Neutrophil (primary cell): Measurements from ENCODE around the gene MTREX.

ENCODE experiments used
- H3K27ac ChIP-seq: fragments of 200-600 bp; sonication (generic); 2 replicates; pipeline ENCODE4 v1.5.1; 2016; ENCODE audit warnings: mild to moderate bottlenecking, moderate library complexity
- H3K27me3 ChIP-seq: fragments of 200-600 bp; sonication (generic); 2 replicates; pipeline ENCODE4 v1.6.0; 2016; ENCODE audit warnings: mild to moderate bottlenecking
- H3K36me3 ChIP-seq: fragments of 200-600 bp; sonication (generic); 2 replicates; pipeline ENCODE4 v1.5.1; 2017
- H3K4me1 ChIP-seq, 2 experiments: fragments of 200-600 bp in 1 of 2; sonication (generic) in 1 of 2; 1 replicate in 1 of 2; 2 replicates in 1 of 2; pipeline versions ENCODE4 v1.5.1 to v1.6.1; 2013 to 2016; ENCODE audit warnings: low read depth in 1 of 2, low read length in 1 of 2, mild to moderate bottlenecking in 1 of 2, moderate library complexity in 1 of 2; ENCODE audit not compliant: control insufficient read depth in 1 of 2, insufficient read depth in 1 of 2
- H3K4me3 ChIP-seq, 2 experiments: fragments of 200-600 bp in 1 of 2; sonication (generic) in 1 of 2; 1 replicate in 1 of 2; 2 replicates in 1 of 2; pipeline ENCODE4 v1.5.1; 2013 to 2016; ENCODE audit warnings: low read depth in 1 of 2, low read length in 1 of 2, mild to moderate bottlenecking in 1 of 2, moderate library complexity in 1 of 2
- H3K9me3 ChIP-seq: fragments of 200-600 bp; sonication (generic); 2 replicates; pipeline ENCODE4 v1.5.1; 2016
- CTCF ChIP-seq: fragments of 200-600 bp; sonication (generic); IDR thresholded peaks from 2 replicates; pipeline ENCODE4 v1.5.1; 2016; ENCODE audit warnings: antibody characterized with exemption

MTREX gene

DNA sequence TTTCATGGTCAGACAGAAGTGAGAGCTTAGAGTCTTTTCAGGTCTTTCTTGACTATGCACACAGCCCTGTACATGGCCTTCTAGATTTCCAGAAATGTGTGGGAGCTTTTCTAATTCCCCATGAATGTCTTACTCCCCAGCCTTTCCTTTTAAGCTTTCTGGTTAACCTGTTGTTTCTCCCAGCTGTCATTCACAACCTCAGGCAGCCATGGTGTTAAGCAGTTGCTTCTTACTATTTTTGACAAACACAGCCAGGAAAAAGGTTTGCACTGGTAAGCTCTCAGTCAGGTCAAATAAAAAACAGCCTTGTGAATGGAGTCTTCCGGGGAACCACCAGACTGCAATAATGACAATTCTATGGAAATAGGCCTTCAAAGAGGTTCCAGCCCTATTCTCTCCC lies 84.9 kb downstream of the MTREX start:
- H3K4me1 ChIP-seq: no peaks in the 10 kb centered on the region
- no peaks in the 10 kb centered on the region for H3K27me3 ChIP-seq
- H3K36me3 ChIP-seq: peaks cover 38% of the 10 kb centered on the region
- no peak overlapping the region for H3K4me3 ChIP-seq
- H3K9me3 ChIP-seq: no peaks in the 10 kb centered on the region
- no peak for TF ChIP-seq CTCF
- no peak overlapping the region for H3K27ac ChIP-seq

DNA sequence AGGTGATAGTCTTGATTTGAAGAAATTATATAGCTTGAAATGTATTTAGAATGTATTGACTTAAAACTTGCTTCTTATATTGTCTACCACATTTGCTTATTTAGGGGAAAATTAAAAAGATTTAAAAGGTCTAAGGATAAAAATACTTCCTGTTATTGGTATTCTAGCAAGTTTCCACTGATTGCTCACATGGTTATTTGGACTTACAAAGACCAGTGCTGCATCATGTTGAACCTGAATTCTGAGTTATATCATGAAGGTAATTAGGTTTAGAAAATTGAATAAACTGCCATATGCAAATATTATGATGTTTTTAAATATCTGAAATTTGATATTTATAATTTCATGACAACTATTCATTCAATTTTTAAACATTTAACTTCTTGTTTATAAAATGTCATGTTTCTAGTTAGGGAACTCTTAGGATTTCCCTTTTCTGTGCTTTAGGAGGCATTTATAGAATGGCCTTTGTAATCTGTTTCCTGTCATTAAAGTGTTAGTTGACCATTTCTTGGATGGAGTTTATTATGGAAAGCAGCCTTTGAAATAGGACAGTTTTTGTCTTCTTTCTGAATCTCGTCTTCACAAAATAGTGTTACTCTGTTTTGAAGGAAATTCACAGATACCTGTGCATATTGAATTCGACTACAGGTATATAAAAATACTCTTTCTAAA lies 85.8 kb downstream of the MTREX start:
- Histone ChIP-seq H3K4me1 (no peaks in the 10 kb centered on the region), H3K27ac (no peak overlapping the region), H3K4me3 (no peak overlapping the region), H3K36me3 (peaks cover 32% of the 10 kb centered on the region), H3K27me3 (no peaks in the 10 kb centered on the region), H3K9me3 (no peaks in the 10 kb centered on the region)
- no peak for TF ChIP-seq CTCF

GRCh38 chr5:55402199-55402598 lies 94.4 kb downstream of the MTREX start:
- Histone ChIP-seq H3K9me3 (no peaks in the 10 kb centered on the region), H3K27me3 (no peaks in the 10 kb centered on the region), H3K4me1 (no peaks in the 10 kb centered on the region), H3K27ac (no peak overlapping the region), H3K4me3 (no peak overlapping the region), H3K36me3 (peaks cover 69% of the 10 kb centered on the region)
- no peak for TF ChIP-seq CTCF

- Histone ChIP-seq H3K36me3 (peaks cover 58% of the 10 kb centered on the region), H3K27me3 (no peaks in the 10 kb centered on the region), H3K27ac (no peak overlapping the region), H3K9me3 (no peaks in the 10 kb centered on the region), H3K4me3 (no peak overlapping the region), H3K4me1 (no peaks in the 10 kb centered on the region)
- no peak for TF ChIP-seq CTCF
These were observed 98.5 kb downstream of the MTREX start for GRCh38 chr5:55406292-55406691.

- H3K36me3 ChIP-seq: peaks cover 56% of the 10 kb centered on the region
These were observed 99.4 kb downstream of the MTREX start for GRCh38 chr5:55407059-55407684.

More at GRCh38 chr5:55407059-55407684, 99.4 kb downstream of the MTREX start:
- H3K27ac ChIP-seq: no peak overlapping the region
- H3K4me1 ChIP-seq: no peaks in the 10 kb centered on the region
- no peaks in the 10 kb centered on the region for H3K27me3 ChIP-seq
- TF ChIP-seq CTCF: no peak
- H3K9me3 ChIP-seq: no peaks in the 10 kb centered on the region
- no peak overlapping the region for H3K4me3 ChIP-seq
